Measurements from ENCODE around the gene NELFA.

DNA sequence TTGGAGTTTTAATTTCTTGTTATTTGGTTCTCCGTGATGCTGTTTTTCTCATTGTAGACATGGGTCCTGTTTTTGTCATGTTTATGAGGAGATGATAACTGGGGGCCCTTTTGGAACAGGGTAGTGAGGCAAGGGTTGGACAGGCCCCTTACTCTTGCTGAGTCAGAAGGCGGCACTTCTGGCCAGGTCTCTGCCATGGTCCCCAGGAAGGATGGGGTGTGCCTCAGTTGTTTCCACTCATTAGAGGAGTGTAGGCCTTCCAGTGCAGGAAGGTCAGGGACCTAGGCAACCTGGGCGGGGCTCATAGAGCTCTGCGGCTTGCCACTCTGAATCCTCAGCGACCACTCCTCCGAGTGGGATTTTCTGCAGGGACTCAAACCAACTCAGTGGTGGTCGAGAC lies 68.2 kb downstream of the NELFA start:
- TF ChIP-seq, protein P1, sequence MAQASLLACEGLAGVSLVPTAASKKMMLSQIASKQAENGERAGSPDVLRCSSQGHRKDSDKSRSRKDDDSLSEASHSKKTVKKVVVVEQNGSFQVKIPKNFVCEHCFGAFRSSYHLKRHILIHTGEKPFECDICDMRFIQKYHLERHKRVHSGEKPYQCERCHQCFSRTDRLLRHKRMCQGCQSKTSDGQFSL (CRISPR knock-in tag; IDR thresholded peaks at IDR 0.05): no peak
- TF ChIP-seq, protein P2, sequence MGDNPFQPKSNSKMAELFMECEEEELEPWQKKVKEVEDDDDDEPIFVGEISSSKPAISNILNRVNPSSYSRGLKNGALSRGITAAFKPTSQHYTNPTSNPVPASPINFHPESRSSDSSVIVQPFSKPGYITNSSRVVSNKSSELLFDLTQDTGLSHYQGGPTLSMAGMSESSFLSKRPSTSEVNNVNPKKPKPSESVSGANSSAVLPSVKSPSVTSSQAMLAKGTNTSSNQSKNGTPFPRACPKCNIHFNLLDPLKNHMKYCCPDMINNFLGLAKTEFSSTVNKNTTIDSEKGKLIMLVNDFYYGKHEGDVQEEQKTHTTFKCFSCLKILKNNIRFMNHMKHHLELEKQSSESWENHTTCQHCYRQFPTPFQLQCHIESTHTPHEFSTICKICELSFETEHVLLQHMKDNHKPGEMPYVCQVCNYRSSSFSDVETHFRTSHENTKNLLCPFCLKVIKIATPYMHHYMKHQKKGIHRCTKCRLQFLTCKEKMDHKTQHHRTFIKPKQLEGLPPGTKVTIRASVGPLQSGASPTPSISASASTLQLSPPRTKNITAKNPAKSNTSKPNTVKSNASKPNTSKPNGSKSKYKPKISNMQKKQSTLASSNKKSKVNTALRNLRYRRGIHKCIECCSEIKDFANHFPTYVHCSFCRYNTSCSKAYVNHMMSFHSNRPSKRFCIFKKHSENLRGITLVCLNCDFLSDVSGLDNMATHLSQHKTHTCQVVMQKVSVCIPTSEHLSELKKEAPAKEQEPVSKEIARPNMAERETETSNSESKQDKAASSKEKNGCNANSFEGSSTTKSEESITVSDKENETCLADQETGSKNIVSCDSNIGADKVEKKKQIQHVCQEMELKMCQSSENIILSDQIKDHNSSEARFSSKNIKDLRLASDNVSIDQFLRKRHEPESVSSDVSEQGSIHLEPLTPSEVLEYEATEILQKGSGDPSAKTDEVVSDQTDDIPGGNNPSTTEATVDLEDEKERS (CRISPR knock-in tag; IDR thresholded peaks at IDR 0.05): no peak
- no peak for TF ChIP-seq ZNF615 (CRISPR knock-in tag; IDR thresholded peaks at IDR 0.05; ENCODE audit: borderline replicate concordance)
- TF ChIP-seq, protein P3, sequence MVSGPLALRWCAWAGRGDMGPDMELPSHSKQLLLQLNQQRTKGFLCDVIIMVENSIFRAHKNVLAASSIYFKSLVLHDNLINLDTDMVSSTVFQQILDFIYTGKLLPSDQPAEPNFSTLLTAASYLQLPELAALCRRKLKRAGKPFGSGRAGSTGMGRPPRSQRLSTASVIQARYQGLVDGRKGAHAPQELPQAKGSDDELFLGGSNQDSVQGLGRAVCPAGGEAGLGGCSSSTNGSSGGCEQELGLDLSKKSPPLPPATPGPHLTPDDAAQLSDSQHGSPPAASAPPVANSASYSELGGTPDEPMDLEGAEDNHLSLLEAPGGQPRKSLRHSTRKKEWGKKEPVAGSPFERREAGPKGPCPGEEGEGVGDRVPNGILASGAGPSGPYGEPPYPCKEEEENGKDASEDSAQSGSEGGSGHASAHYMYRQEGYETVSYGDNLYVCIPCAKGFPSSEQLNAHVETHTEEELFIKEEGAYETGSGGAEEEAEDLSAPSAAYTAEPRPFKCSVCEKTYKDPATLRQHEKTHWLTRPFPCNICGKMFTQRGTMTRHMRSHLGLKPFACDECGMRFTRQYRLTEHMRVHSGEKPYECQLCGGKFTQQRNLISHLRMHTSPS (CRISPR knock-in tag; IDR thresholded peaks at IDR 0.05; ENCODE audit: low read depth): no peak
- TF ChIP-seq GZF1 (CRISPR knock-in tag; IDR thresholded peaks at IDR 0.05): no peak
- no peak for TF ChIP-seq RBAK (CRISPR knock-in tag; IDR thresholded peaks at IDR 0.05)
- no peak for TF ChIP-seq ARHGAP35 (CRISPR knock-in tag; IDR thresholded peaks at IDR 0.05; ENCODE audit: borderline replicate concordance)
- TF ChIP-seq ZNF484 (CRISPR knock-in tag; IDR thresholded peaks at IDR 0.05; ENCODE audit: borderline replicate concordance, low read depth): no peak
